HG03066 (cell line): ENCODE results near the gene COMMD3.

Experiments used
- ATAC-seq: cut with Tn5 transposase; IDR thresholded peaks from one replicate; pipeline ENCODE4 v1.9.1; 2021; ENCODE audit warnings: low read depth; ENCODE audit not compliant: unreplicated experiment

The COMMD3 gene

GRCh38 chr10:22365233-22365632 lies 49.0 kb downstream of the COMMD3 start:
- ATAC-seq: peak; percentile 61

GRCh38 chr10:22365644-22366434 lies 49.7 kb downstream of the COMMD3 start:
- no peak for ATAC-seq

GRCh38 chr10:22366435-22366703 lies 50.2 kb downstream of the COMMD3 start:
- no peak for ATAC-seq

GRCh38 chr10:22366771-22367170 lies 50.6 kb downstream of the COMMD3 start:
- no peak for ATAC-seq

GRCh38 chr10:22367471-22367870 lies 51.3 kb downstream of the COMMD3 start:
- ATAC-seq: no peak

GRCh38 chr10:22368402-22368801 lies 52.2 kb downstream of the COMMD3 start:
- ATAC-seq: no peak

- ATAC-seq: no peak
Measured at GRCh38 chr10:22368981-22369380, 52.8 kb downstream of the COMMD3 start.

GRCh38 chr10:22369434-22370072 lies 53.4 kb downstream of the COMMD3 start:
- no peak for ATAC-seq
